ENCODE results near the gene ZNF823.
A peak's percentile ranks its signal among the peaks of the same experiment; 100 is the strongest.

ZNF823 gene

DNA sequence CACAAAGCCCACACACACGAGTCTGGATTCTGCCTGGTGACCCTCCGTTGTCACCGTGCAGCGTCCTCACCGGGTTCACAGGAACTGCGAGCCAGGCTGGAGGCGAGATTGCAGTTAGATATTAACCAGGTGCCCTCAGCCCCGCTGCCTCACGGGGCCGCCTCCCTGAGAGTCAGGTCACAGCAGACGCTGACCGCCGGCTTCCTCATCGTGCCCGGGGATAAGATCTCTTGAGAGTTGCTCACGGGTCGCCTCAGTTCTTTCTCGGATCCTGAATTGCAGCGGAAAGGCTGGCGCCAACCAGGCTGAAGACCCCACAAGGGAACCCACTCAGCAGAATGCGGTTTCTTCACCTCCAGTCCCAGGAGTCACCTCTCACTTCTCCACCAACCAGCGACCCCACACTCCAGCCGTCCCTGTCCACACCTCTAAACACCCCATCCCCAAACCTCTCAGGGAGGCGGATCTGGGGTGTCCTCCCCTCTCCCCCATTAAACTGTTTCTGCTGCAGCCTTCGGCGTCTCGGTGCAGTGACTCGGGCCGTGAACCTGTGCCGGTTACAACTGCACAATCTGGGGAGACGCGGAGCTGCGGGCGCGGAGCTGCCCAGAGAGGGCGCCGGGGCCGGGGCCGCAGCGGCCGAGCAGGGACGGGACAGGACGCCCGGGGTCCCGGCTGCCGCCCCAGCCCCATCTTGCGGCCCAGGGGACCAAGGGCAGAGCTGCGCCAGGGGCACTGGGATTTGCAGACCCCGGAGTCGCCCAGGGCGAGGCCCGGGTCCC, 591 bp downstream of the ZNF823 start:
- DNase-seq (ENCODE audit: low read depth, low spot score): no peak

GRCh38 chr19:11736696-11737095, 2.0 kb downstream of the ZNF823 start:
- no peak for DNase-seq (ENCODE audit: low read depth, low spot score)

DNA sequence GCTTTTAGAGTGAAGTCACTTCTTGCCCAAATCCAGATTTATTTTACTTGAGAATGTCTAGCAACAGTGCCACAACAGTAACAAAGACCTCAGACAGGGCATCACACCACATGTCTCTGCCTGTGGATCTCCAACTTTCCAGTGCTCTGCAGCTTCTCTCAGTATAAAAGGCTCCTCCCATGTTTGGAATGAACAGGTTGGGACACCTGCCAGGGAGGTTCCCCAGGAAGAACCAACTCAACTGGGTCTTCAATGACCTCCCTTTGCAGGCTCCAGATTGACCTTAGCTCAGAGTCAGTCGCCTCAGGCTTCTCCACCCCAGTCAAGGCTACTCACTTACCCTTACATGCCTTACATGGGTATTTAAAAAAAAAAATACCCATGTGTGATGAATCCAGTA, 3.4 kb downstream of the ZNF823 start:
- no peak for DNase-seq (ENCODE audit: low read depth, low spot score)

DNA sequence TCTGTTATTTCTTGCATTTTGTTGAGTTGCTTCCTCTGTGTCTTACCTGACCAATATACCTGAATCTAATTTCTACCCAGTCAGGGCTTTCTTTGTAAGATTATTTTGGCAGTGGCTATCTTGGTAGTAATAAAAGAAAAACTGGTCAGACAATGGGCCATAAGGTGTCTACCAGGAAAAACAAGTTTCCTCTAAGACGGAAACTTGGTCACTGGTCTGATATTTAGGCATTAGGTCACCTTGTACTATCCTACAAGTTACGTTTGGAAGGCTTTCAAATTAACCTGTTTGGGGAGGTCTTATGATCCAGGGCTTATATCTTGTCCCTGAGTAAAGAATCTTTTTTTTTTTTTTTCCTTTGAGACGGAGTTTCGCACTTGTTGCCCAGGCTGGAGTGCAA, 9.2 kb downstream of the ZNF823 start:
- DNase-seq (ENCODE audit: low read depth, low spot score): no peak

DNA sequence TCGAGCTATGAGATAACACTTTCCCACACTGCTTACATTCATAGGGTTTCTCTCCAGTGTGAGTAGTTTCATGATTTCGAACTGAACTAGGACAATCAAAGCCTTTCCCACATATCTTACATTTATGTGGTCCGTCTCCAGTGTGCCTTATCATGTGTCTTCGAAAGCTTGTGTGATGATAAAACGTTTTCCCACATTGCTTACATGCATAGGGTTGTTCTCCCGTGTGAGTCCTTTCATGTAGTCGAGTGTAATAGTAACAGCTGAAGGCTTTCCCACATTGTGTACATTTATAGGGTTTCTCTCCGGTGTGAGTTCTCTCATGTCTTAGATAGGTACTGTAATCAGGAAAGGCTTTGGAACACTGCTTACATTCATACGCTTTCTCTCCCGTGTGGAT, 16.3 kb downstream of the ZNF823 start:
- DNase-seq (ENCODE audit: low read depth, low spot score): no peak

DNA sequence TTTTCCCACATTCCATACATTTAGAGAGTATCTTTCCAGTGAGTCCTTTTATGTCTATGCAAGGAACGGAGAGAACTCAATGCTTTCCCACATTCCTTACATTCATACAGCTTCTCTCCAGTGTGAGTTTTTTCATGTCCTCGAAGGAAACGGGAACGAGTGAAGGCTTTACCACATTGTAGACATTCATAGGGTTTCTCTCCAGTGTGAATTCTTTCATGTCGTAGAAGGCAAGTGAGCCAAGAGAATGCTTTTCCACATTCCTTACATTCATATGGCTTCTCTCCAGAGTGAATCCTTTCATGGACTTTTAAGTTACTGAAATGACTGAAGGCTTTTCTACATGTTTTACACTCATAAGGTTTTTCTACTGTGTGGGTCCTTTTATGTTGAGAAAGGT, 17.1 kb downstream of the ZNF823 start:
- no peak for DNase-seq (ENCODE audit: low read depth, low spot score)

DNA sequence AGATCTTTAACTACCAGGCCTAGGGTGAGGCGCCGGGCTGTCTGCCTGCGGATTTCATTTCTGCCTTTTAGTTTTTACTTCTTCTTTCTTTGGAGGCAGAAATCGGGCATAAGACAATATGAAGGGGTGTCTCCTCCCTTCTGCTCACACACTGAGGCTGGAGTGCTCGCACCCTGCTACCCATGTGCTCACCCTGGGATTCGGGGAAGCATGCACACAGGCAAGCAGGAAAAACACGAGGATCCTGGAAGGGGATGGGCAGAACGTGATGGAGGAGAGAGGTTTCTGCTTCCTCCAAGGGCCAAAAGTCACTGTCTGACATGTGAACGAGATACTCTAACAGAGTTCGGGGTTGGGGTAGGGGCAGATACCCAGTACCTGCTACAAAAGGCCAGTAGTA, 28.4 kb downstream of the ZNF823 start:
- no peak for DNase-seq (ENCODE audit: low read depth, low spot score)

DNA sequence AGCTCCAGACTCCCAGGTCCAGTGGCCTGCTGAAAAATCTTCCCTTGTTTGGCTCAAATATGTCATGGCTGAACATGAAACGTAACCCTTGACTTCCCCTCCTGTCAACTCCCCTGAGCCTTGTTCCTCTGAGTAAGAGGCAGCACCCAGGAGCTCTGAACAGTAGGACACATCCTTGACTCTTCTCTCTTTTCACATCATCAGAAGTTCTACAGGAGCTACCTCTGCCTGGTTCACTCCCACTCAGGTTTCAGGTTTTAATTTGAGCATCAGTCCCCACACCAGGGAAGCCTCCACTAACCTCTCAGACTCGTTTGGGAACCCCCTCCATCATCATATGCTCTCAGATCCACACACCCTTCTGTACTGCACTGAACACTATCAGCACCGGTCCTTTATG, 30.3 kb downstream of the ZNF823 start:
- no peak for DNase-seq (ENCODE audit: low read depth, low spot score)

GRCh38 chr19:11705474-11705873, 33.3 kb downstream of the ZNF823 start:
- DNase-seq (ENCODE audit: low read depth, low spot score): no peak

GRCh38 chr19:11704626-11705025, 34.1 kb downstream of the ZNF823 start:
- DNase-seq (ENCODE audit: low read depth, low spot score): no peak

DNA sequence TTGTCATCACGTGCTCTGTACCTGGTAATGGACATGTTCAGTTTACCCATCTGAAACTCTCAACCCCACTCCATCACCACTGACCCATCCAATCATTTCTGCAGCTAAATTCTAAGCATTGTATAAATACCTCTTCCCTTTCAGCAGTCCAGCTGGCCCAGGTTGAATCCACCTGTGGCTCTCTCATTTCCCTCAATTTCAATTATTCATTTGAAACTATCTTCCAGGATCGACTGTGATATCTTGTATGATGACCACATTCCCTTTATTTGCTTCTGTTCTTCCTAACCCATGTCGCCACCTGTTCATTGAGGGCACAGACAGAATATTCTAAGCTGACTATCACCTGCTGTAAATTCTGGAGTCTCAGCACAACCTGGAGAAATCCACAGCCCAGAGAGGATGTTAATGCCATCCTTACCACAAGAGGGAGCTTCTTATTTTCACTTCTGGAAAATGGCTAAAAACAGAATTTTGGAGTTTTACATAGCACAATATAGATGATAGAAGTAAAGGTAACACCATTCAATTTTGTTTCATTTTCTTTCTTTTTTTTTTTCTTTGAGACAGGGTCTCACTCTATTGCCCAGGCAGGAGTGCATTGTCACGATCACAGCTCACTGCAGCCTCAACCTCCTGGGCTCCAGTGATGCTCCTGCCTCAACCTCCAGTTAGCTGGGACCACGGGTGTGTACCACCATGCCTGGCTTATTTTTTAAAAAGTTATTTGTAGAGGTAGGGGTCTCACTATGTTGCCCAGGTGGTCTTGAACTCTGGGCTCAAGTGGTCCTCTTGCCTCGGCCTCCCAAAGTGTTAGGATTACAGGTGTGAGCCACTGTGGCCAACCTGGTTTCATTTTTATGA, 38.6 kb downstream of the ZNF823 start:
- no peak for DNase-seq (ENCODE audit: low read depth, low spot score)

DNA sequence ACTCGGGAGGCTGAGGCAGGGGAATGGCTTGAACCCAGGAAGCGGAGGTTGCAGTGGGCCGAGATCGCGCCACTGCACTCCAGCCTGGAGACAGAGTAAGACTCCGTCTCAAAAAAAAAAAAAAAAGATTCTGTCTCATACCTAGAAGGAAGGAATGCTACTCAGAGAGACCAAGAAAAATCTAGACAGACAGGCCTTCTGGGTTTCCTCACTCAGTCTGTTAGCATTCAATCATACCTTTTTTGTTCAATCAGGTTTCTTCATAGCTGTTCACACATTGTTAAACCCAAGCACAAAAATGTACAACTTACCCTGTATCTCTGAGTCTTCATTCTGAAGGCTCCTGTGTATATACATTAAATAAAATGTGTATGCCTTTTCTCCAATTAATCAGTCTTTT, 40.5 kb downstream of the ZNF823 start:
- DNase-seq (ENCODE audit: low read depth, low spot score): no peak

DNA sequence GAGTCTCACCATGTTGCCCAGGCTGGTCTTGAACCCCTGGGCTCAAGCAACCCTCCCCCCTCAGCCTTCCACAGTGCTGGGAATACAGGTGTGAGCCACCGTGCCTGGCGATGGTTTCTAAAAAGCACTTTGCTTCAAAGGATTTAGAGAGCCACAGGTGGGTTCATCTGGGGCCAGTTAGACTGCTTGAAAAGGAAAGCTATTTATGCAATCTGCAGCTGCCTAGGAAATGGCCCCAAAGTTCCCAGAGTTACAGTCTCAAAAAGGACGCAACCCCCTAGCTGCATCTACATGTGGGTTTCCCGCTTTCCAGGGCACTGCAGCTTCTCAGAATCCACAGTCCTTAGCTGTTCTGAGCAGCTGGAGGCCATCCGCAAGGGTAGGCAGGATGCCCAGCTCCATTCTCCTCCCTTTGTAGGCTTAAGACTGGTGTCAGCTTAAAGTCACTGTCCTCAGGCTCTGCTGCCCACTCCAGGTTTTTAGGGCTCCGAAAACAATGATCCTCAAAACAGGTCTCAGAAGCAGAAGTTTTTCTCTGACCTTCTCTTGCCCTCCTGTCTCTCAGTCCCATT, 41.4 kb downstream of the ZNF823 start:
- no peak for DNase-seq (ENCODE audit: low read depth, low spot score)

GRCh38 chr19:11694533-11695439, 44.0 kb downstream of the ZNF823 start:
- DNase-seq (ENCODE audit: low read depth, low spot score): peak; percentile 78

GRCh38 chr19:11693505-11694499, 44.9 kb downstream of the ZNF823 start:
- no peak for DNase-seq (ENCODE audit: low read depth, low spot score)

- DNase-seq (ENCODE audit: low read depth, low spot score): no peak
These were observed 46.5 kb downstream of the ZNF823 start for GRCh38 chr19:11692127-11692790.

DNA sequence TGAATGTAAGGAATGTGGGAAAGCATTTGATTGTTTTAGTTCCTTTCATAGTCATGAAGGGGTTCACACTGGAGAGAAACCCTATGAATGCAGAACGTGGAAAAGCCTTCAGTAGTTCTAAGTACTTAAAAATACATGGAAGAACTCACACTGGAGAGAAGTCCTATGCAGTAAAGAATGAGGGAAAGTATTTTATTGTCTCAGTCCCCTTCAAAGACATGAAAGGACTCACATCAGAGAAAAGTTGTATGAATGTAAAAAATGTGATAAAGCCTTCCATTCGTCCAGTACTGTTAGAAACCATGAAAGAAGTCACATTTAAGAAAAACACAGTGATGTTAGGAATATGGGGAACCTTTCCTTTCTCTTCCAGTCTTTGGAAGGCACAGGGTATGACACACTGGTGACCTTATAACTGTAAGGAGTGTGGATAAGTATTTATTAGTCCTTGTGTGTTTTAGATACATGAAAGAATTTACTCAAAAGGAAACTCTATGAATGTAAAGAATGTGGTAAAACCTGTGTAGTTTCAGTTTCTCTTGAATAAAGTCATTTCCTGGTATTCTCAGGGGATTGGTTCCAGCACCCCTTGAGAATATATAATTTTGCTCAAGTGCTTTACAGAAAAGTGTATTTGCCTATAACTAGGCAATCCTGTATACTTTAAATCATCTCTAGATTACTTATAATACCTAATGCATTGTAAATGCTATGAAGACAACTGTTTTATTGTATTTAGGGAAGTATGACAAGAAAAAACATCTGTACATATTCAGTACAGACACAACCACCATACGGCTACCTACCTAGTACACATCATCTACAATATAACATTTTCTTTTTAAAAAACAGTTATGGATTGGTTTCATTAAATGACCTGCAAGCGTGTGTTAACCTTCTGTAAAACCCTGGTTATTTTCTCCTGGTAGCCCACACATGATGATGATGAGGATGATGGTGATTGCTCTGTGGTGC, 52.8 kb downstream of the ZNF823 start:
- DNase-seq (ENCODE audit: low read depth, low spot score): no peak

DNA sequence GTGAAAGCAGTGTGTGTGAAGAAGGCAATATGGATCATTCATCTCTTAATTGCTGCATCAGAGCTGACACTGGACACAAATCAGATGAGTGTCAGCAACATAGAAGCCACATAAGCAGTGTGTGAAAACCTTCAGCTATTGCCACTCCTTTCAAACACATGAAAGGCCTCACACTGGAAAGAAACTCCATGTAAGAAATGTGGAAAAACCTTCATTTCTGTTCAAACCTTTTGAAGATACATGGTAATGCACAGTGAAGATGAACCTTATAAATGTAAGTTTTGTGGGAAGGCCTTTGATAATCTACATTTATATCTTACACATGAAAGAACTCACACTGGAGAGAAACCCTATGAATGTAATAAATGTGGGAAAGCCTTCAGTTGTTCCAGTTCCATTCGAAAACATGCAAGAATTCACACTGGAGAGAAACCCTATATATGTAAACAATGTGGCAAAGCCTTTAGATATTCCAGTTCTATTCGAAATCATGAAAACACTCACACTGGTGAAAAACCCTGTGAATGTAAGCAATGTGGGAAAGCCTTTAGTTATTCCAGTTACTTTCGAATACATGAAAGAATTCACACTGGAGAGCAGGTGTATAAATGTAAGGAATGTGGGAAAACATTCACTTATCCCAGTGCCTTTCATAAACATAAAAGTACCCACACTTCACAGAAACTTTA, 53.6 kb downstream of the ZNF823 start:
- DNase-seq (ENCODE audit: low read depth, low spot score): no peak
